Measurements from ENCODE around the gene KIAA0232.

DNA sequence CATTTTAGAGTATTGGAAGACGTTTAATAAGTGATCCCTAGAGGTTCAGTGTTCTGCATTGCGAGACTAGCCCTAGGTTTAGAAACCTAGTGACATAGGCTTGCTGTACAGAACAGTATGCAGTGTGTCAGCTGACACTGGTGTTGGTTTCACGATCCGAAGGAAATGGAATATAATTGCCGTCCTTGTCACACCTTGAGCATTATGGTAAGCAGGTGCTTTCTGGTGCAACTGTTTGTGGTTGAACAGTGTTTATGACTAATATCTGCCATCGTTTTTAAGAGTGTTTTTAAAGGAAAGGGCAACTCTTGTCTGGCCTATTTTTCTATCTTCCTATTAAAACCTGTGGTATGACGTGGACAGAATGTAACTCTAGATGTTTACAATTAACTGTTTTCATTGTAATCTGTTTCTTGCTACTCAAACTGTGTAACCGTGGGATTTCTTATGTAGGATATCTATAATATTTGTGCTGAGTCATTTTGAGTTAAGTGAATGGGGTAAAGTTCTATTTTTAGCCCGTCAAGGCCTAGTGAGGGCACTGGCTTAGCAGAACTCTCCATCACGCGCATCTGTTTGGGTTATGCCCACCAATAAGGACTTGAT, 73.3 kb downstream of the KIAA0232 start:
- no peak for TF ChIP-seq POLR2AphosphoS5 (IDR thresholded peaks at IDR 0.05)
- TF ChIP-seq POLR2A (IDR thresholded peaks at IDR 0.05): no peak
- TF ChIP-seq, protein P1, sequence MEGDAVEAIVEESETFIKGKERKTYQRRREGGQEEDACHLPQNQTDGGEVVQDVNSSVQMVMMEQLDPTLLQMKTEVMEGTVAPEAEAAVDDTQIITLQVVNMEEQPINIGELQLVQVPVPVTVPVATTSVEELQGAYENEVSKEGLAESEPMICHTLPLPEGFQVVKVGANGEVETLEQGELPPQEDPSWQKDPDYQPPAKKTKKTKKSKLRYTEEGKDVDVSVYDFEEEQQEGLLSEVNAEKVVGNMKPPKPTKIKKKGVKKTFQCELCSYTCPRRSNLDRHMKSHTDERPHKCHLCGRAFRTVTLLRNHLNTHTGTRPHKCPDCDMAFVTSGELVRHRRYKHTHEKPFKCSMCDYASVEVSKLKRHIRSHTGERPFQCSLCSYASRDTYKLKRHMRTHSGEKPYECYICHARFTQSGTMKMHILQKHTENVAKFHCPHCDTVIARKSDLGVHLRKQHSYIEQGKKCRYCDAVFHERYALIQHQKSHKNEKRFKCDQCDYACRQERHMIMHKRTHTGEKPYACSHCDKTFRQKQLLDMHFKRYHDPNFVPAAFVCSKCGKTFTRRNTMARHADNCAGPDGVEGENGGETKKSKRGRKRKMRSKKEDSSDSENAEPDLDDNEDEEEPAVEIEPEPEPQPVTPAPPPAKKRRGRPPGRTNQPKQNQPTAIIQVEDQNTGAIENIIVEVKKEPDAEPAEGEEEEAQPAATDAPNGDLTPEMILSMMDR (IDR thresholded peaks at IDR 0.05): no peak
- TF ChIP-seq EP300 (IDR thresholded peaks at IDR 0.05): no peak

Measured in suprapubic skin (tissue), 4 donors.